AG09319 (cell line): ENCODE results near the gene LYST.

Source experiments
- DNase-seq: peaks from one replicate; pipeline ENCODE4 v3.0.0-alpha.2; 2010; ENCODE audit warnings: low read depth; ENCODE audit errors: extremely low read depth
- TF ChIP-seq, protein P1 (sequence below): IDR thresholded peaks from 2 replicates; pipeline ENCODE4 v1.5.1; 2011; ENCODE audit warnings: low read depth, mild to moderate bottlenecking, inconsistent platforms, low read length, moderate library complexity

LYST gene

DNA sequence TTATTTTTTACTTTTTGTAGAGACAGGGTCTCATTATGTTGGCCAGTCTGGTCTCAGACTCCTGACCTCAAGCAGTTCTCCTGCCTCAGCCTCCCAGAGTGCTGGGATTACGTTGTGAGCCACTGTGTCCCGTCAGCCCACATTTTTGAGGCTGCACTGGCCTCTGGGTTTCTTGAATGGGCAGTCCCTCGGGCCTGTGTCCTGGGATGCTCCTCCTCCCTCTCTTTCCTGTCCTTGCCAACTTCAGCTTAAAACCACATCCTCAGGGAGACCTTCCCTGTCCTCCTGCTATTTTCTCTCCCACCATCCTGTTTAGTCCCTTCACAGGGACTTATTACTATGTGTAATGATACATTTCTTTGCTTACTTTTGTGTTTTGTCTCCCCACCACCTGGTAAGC is 31.4 kb upstream of the LYST start:
- no peak for DNase-seq
- TF ChIP-seq, protein P1, sequence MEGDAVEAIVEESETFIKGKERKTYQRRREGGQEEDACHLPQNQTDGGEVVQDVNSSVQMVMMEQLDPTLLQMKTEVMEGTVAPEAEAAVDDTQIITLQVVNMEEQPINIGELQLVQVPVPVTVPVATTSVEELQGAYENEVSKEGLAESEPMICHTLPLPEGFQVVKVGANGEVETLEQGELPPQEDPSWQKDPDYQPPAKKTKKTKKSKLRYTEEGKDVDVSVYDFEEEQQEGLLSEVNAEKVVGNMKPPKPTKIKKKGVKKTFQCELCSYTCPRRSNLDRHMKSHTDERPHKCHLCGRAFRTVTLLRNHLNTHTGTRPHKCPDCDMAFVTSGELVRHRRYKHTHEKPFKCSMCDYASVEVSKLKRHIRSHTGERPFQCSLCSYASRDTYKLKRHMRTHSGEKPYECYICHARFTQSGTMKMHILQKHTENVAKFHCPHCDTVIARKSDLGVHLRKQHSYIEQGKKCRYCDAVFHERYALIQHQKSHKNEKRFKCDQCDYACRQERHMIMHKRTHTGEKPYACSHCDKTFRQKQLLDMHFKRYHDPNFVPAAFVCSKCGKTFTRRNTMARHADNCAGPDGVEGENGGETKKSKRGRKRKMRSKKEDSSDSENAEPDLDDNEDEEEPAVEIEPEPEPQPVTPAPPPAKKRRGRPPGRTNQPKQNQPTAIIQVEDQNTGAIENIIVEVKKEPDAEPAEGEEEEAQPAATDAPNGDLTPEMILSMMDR = no peak

DNA sequence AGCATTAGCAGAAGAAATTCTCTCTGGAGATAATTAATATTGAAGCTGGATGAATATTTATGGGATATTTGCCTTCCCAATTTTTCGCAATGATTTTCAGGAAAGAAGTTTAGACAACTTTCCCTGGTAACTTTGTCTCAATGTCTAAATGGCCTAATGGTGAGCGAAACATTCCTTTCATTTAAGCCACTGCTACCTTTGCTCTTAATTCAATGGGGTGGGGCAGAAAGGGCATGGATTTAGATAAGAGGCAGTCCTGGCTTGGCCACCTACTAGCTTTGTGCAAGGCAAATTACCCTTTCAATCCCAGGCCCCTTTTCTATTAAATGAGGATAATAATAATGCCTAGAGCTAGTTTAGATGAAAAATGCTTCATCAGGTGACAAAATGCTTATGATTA is 27.1 kb upstream of the LYST start:
- TF ChIP-seq, protein P1 = no peak
- no peak for DNase-seq

DNA sequence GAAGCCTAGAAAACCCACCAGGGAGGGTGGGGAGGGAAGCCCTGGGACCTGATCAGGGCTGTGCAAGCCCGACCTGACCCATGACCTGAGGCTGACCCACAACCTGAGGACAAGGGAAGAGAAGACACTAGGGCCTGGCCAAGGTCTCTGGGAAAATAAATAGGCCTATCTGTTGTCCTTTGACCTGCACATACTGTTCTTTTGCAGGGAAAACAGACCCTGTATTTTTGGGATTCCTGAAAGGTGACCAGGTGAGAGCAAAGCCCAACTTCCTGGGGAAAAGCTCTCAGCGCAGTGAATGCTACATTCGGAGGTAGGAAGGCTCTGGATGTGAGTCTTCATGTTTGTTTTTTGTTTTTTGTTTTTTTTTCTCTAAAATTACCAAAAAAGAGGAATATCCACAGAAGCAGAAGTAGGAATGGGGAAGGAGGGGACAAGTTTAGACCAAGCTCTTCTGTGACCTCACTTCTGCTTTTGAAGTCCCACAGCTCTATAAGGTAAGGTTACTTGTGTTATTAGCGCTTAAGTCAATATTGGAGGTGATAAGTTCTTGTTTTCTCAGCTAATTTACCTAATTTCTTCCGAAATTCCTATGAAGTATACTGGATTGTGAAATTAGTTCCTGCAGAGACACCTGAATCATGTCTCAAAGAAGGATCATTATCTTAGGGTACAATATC is 26.2 kb upstream of the LYST start:
- no peak for DNase-seq
- TF ChIP-seq, protein P1 = no peak

DNA sequence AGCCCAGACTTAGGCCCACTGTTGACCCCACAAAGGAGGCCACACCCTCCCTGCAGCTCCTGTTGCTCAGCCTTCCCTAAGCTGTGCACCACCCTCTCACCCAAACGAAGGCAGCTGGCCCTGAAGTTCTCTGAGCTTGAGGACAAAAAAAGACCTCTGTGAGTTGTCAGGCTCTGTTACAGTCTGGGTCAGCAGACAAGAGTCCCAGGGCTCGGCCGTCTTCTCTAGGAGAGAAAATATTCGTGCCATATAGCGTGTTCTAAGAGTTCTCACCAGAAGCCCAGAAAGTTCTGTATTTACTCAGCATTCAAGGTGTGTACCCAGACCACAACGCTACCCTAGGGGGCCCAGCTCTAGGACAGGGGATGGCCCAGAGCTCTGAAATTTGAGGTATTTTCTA is 25.5 kb upstream of the LYST start:
- DNase-seq = no peak

DNA sequence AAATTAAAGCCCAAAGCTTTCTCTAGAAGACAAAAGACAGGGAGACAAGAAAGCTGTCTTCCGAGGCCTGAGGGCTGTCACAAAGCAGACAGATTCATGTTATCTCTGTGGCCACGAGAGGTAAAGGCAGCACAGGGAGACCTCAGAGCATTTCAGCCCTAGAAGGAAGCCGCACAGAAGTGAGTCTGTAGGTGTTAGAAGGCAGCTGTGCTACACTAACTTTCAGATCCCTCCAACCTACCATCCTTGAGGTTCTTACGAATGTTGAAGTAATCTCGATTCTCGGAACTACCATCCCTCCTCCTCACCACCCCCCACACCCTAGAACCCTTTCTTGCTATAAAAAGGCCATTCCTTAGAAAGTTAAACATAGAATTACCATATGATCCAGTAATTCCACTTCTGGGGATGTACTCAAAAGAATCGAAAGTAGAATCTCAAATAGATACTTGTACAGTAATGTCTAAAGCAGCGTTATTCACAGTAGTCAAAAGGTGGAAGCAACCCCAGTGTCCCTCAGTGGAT is 21.5 kb upstream of the LYST start:
- DNase-seq = no peak
- TF ChIP-seq, protein P1 = no peak

More for the DNA sequence above, 25.5 kb upstream of the LYST start:
- TF ChIP-seq, protein P1 = no peak

DNA sequence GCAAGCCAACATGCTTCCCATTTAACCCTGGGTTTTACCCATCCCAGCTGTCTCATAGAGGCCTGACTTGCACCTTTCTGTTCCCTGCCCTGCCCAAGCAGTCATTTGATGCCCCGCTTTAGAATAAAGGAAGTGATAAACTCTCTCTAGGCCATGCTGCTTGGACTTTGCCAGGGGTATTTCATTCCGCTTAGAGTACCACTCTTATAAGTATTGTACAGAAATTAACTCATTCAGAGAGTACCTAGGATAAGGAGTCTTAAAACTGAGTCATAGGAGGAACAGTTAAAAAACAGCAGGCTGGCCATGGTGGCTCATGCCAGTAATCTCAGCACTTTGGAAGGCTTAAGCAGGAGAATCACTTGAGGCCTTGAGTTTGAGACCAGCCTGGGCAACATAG is 21.0 kb upstream of the LYST start:
- DNase-seq = no peak
- TF ChIP-seq, protein P1 = no peak

DNA sequence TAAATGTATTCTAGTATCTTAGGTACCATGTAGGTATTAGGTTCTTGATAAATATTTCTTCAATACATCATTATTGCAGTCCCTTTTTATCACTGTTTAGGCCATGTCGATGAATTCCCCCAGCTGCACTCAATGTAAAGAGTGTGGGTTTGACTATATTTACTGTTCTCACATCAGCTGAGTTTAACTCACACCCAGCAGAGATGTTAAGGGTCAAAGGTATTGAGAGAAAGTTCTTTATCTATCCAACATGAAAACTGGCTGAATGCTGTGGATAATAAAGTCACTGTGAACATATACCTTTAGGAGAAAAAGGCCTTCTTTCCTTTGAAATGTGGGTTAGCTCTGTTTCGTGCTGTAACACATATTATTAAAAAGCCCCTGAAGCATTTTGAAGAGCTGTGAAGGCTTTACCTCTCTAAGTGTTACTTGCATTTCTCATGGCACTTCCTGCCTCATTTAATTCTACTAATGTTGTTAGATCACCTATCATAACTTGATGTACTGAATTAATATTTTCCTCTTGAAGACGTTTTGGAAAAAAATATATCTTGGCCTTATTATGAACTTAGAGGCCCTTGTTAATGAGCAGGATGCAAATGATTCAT is 19.1 kb upstream of the LYST start:
- no peak for DNase-seq
- TF ChIP-seq, protein P1 = no peak
